H1 (cell line): ENCODE results near the gene SEC14L5. TPM values are rescaled to one million over a fixed set of nuclear protein-coding genes. Genes with fewer than 3 reads are reported as not detected.

ENCODE experiments used
- CTCF ChIA-PET: fragments of 300-600 bp; sonication (Branson Sonifier 250); formaldehyde crosslinking; loops from one replicate; lab custom pipeline; 2021; ENCODE audit not compliant: partially characterized antibody; lab: Charles Lee
- POLR2A ChIA-PET: fragments of 300-600 bp; sonication (Branson Sonifier 250); formaldehyde crosslinking; loops from one replicate; lab custom pipeline; 2021; ENCODE audit warnings: inconsistent platforms; ENCODE audit not compliant: partially characterized antibody; lab: Charles Lee
- DNase-seq, 2 experiments: peaks; one replicate each; pipeline versions ENCODE4 v3.0.0 to v3.0.0-alpha.2; 2010 to 2022; ENCODE audit warnings: low spot score in 2 of 2, low read depth in 1 of 2, mixed read lengths in 1 of 2
- FAIRE-seq: peaks from 2 replicates; lab custom pipeline; 2011; peaks lifted over from hg19 to GRCh38; lab: Jason Lieb, UNC
- H2AFZ ChIP-seq: 2 replicates; pipeline ENCODE4 v1.8.1; 2012; ENCODE audit warnings: low read length, inconsistent platforms
- H2AK5ac ChIP-seq: 2 replicates; pipeline ENCODE4 v1.6.1; 2013; ENCODE audit warnings: low read depth, low read length
- H2BK120ac ChIP-seq: replicated peaks from 2 replicates; pipeline ENCODE3; 2013; ENCODE audit warnings: low read depth, low read length, inconsistent platforms
- H2BK12ac ChIP-seq: 2 replicates; pipeline ENCODE4 v1.6.1; 2013; ENCODE audit warnings: low read depth, low read length
- H2BK15ac ChIP-seq: 2 replicates; pipeline ENCODE4 v1.6.1; 2013; ENCODE audit warnings: low read length
- H2BK20ac ChIP-seq: 2 replicates; pipeline ENCODE4 v1.6.1; 2013; ENCODE audit warnings: low read length
- H2BK5ac ChIP-seq: 2 replicates; pipeline ENCODE4 v1.6.1; 2013; ENCODE audit warnings: low read depth, low read length
- H3K14ac ChIP-seq: 2 replicates; pipeline ENCODE4 v1.6.1; 2013; ENCODE audit warnings: inconsistent platforms; ENCODE audit not compliant: insufficient read length
- H3K18ac ChIP-seq: 2 replicates; pipeline ENCODE4 v1.6.1; 2013; ENCODE audit warnings: low read length; ENCODE audit errors: extremely low read depth
- H3K23ac ChIP-seq: 2 replicates; pipeline ENCODE4 v1.6.1; 2013; ENCODE audit warnings: inconsistent platforms; ENCODE audit not compliant: insufficient read length
- H3K23me2 ChIP-seq: 2 replicates; pipeline ENCODE4 v1.6.1; 2013; ENCODE audit warnings: low read depth, low read length
- H3K27ac ChIP-seq: 2 replicates; pipeline ENCODE4 v1.6.1; 2011; ENCODE audit warnings: low read depth, low read length, inconsistent platforms
- H3K27me3 ChIP-seq, 4 experiments: replicated peaks in 1 of 4; 1 replicate in 1 of 4; 2 replicates in 3 of 4; pipeline versions ENCODE4 v1.6.1 to v1.8.1; 2011 to 2013; ENCODE audit warnings: low read length in 3 of 4, mild to moderate bottlenecking in 3 of 4, inconsistent platforms in 2 of 4, mixed read lengths in 2 of 4, moderate library complexity in 1 of 4; ENCODE audit not compliant: control insufficient read depth in 3 of 4, insufficient read depth in 3 of 4; ENCODE audit errors: extremely low read depth in 1 of 4
- H3K36me3 ChIP-seq, 4 experiments: 2 replicates each; pipeline versions ENCODE4 v1.6.1 to v1.8.1; 2011 to 2013; ENCODE audit warnings: mild to moderate bottlenecking in 4 of 4, low read length in 3 of 4, moderate library complexity in 2 of 4, control low read depth in 1 of 4, inconsistent platforms in 1 of 4; ENCODE audit not compliant: insufficient read depth in 4 of 4, control insufficient read depth in 2 of 4
- H3K4ac ChIP-seq: replicated peaks from 2 replicates; pipeline ENCODE3; 2013; ENCODE audit warnings: low read length, low read depth, mixed read lengths, inconsistent platforms; ENCODE audit not compliant: insufficient read length
- H3K4me1 ChIP-seq, 4 experiments: replicated peaks in 1 of 4; 1 replicate in 1 of 4; 2 replicates in 3 of 4; pipeline versions ENCODE4 v1.6.1 to v1.8.1; 2011 to 2013; ENCODE audit warnings: low read length in 3 of 4, inconsistent platforms in 2 of 4, mixed read lengths in 1 of 4; ENCODE audit not compliant: insufficient read depth in 4 of 4, control insufficient read depth in 3 of 4
- H3K4me2 ChIP-seq, 2 experiments: 2 replicates each; pipeline versions ENCODE4 v1.6.1 to v1.8.1; 2011 to 2013; ENCODE audit warnings: low read depth in 2 of 2, low read length in 2 of 2, control low read depth in 1 of 2, inconsistent platforms in 1 of 2, mild to moderate bottlenecking in 1 of 2; ENCODE audit not compliant: insufficient read depth in 1 of 2
- H3K4me3 ChIP-seq, 4 experiments: fragments of 200-600, 300-600 bp in 1 of 4; sonication (generic), shearing (Covaris generic), sonication (Bioruptor Twin) in 1 of 4; 2 replicates each; pipeline versions ENCODE4 v1.5.1 to v1.8.1; 2011 to 2016; ENCODE audit warnings: low read length in 4 of 4, low read depth in 3 of 4, control low read depth in 2 of 4, inconsistent platforms in 2 of 4, mild to moderate bottlenecking in 2 of 4, mixed read lengths in 1 of 4, moderate library complexity in 1 of 4; ENCODE audit not compliant: insufficient read depth in 2 of 4; ENCODE audit errors: extremely low read depth in 1 of 4
- H3K56ac ChIP-seq: replicated peaks from 2 replicates; pipeline ENCODE3; 2013; ENCODE audit warnings: low read depth, mild to moderate bottlenecking, mixed read lengths, low read length, inconsistent platforms; ENCODE audit not compliant: insufficient read length
- H3K79me1 ChIP-seq: 2 replicates; pipeline ENCODE4 v1.6.1; 2013; ENCODE audit warnings: low read depth, low read length, control low read depth
- H3K79me2 ChIP-seq, 2 experiments: 2 replicates each; pipeline versions ENCODE4 v1.6.1 to v1.8.1; 2012 to 2013; ENCODE audit warnings: low read length in 2 of 2, mild to moderate bottlenecking in 2 of 2, inconsistent platforms in 1 of 2; ENCODE audit not compliant: insufficient read depth in 2 of 2, control insufficient read depth in 1 of 2
- H3K9ac ChIP-seq, 4 experiments: replicated peaks in 1 of 4; 1 replicate in 1 of 4; 2 replicates in 3 of 4; pipeline versions ENCODE4 v1.6.1 to v1.8.1; 2011 to 2013; ENCODE audit warnings: low read depth in 3 of 4, low read length in 3 of 4, control low read depth in 2 of 4, mild to moderate bottlenecking in 2 of 4, moderate library complexity in 2 of 4, inconsistent platforms in 1 of 4; ENCODE audit errors: extremely low read depth in 1 of 4
- H3K9me3 ChIP-seq, 2 experiments: 2 replicates each; pipeline versions ENCODE4 v1.6.1 to v1.8.1; 2012 to 2013; ENCODE audit warnings: mild to moderate bottlenecking in 2 of 2, moderate library complexity in 2 of 2, control low read depth in 1 of 2, inconsistent platforms in 1 of 2, low read depth in 1 of 2, low read length in 1 of 2, mixed read lengths in 1 of 2; ENCODE audit not compliant: insufficient read depth in 2 of 2
- H4K20me1 ChIP-seq, 2 experiments: replicated peaks in 1 of 2; 2 replicates each; pipeline versions ENCODE3 to v1.8.1; 2011 to 2013; ENCODE audit warnings: inconsistent platforms in 2 of 2, low read length in 2 of 2, mild to moderate bottlenecking in 1 of 2; ENCODE audit not compliant: insufficient read depth in 2 of 2, control insufficient read depth in 1 of 2
- H4K5ac ChIP-seq: 2 replicates; pipeline ENCODE4 v1.6.1; 2013; ENCODE audit warnings: low read length, low read depth, mixed read lengths, inconsistent platforms; ENCODE audit not compliant: insufficient read length
- H4K8ac ChIP-seq: 2 replicates; pipeline ENCODE4 v1.8.0; 2013; ENCODE audit warnings: mild to moderate bottlenecking, moderate library complexity, low read length, inconsistent platforms; ENCODE audit not compliant: insufficient read depth; ENCODE audit errors: extremely low read depth
- H4K91ac ChIP-seq: replicated peaks from 2 replicates; pipeline ENCODE3; 2013; ENCODE audit warnings: low read length, mixed read lengths, inconsistent platforms; ENCODE audit not compliant: insufficient read length
- ATF3 ChIP-seq: IDR thresholded peaks from 2 replicates; pipeline ENCODE4 v1.6.1; 2011; ENCODE audit warnings: low read depth, mild to moderate bottlenecking, low read length; ENCODE audit not compliant: insufficient read depth
- BACH1 ChIP-seq: IDR thresholded peaks from 2 replicates; pipeline ENCODE4 v1.6.1; 2012; ENCODE audit warnings: low read length, improper control_type of control experiment
- CBX8 ChIP-seq: fragments of 300-800, 300-1000 bp; sonication (generic); IDR thresholded peaks from 2 replicates; pipeline ENCODE4 v1.7.1; 2016; ENCODE audit warnings: low read depth, low read length, borderline replicate concordance
- E2F6 ChIP-seq: IDR thresholded peaks from 2 replicates; pipeline ENCODE4 v1.6.1; 2012; ENCODE audit warnings: inconsistent platforms
- JUN ChIP-seq: IDR thresholded peaks from 2 replicates; pipeline ENCODE4 v1.6.1; 2011; ENCODE audit warnings: low read depth, mild to moderate bottlenecking, improper control_type of control experiment, low read length
- MAX ChIP-seq: IDR thresholded peaks from 2 replicates; pipeline ENCODE4 v1.6.1; 2012; ENCODE audit warnings: inconsistent platforms
- POU5F1 ChIP-seq: IDR thresholded peaks from 2 replicates; pipeline ENCODE4 v1.6.1; 2011; ENCODE audit warnings: low read depth, mild to moderate bottlenecking, low read length, moderate library complexity
- SRF ChIP-seq: IDR thresholded peaks from 2 replicates; pipeline ENCODE4 v1.6.1; 2011; ENCODE audit warnings: mild to moderate bottlenecking, low read depth, low read length, moderate library complexity
- WGBS, 2 experiments: shearing (Covaris generic) in 1 of 2; methylation state at CpG; one replicate each; pipeline versions ENCODE4 v1.1.6 to v1.1.7; 2013 to 2015; ENCODE audit warnings: low lambda C conversion rate in 2 of 2, mixed read lengths in 2 of 2, inconsistent platforms in 1 of 2, low coverage in 1 of 2, missing lambda C conversion rate in 1 of 2; ENCODE audit not compliant: insufficient replicate concordance in 2 of 2, insufficient coverage in 1 of 2, insufficient read length in 1 of 2; ENCODE audit errors: extremely low coverage in 1 of 2, missing lambda C conversion rate in 1 of 2; 5-methylcytosine and 5-hydroxymethylcytosine counted together
- polyA plus RNA-seq, 7 experiments: library from polyadenylated mRNA; depleted of rRNA in 3 of 7; stranded (reverse) in 5 of 7; unstranded in 2 of 7; fragments of >200 nt in 5 of 7; fragments of 200-250 nt in 2 of 7; gene quantifications; 1 replicate in 5 of 7; 2 replicates in 1 of 7; 4 replicates in 1 of 7; pipeline versions ENCODE4 v1.2.1 to v1.2.3, GENCODE V29; 2011 to 2013; ENCODE audit warnings: missing spikeins in 2 of 7, mixed read lengths in 2 of 7
- total RNA-seq: library from RNA; stranded (reverse); fragmentation: NEBNext Ultra II Directional; extraction: Animal tissue kit (Norgen Biotek cat#: 25700); gene quantifications from 2 replicates; pipeline ENCODE4 v1.2.1, GENCODE V29; 2021

Gene SEC14L5
- total and polyA plus RNA-seq, 2 of the 8 experiments (the other 6 are each of a cell fraction or from before 2014, with no cell fraction given), result 1.9 to 3.0 TPM

- no peaks in the 10 kb centered on the region for H3K36me3 ChIP-seq
- no peak overlapping the region for H2BK12ac ChIP-seq
- H3K4me3 ChIP-seq, result no peak overlapping the region
- no peak overlapping the region for H3K4me2 ChIP-seq
- 91% methylated on average over 5 of the region's 5 CpGs; no CpG with 5 or more reads in 1 of the 2 experiments for whole genome bisulfite sequencing, 2 experiments
- H3K14ac ChIP-seq, result no peak overlapping the region
- H2AFZ ChIP-seq, result no peak overlapping the region
- TF ChIP-seq SRF (no peak), CBX8 (no peak), E2F6 (no peak), JUN (no peak), POU5F1 (no peak), ATF3 (no peak), MAX (no peak), BACH1 (no peak)
- ChIA-PET POLR2A (interaction anchor here (0.9 to 1.2 kb wide), 2 partner anchors 13 to 17 kb away, joined by 3 read pairs; no protein-coding TSS in a partner anchor), CTCF (interaction anchor here (1.4 to 1.9 kb wide), 2 partner anchors 8 to 62 kb away, joined by 4 read pairs; no protein-coding TSS in a partner anchor)
- H4K8ac ChIP-seq, result no peak overlapping the region
- H2BK15ac ChIP-seq, result no peak overlapping the region
- no peaks in the 10 kb centered on the region for H4K20me1 ChIP-seq
- H3K27ac ChIP-seq, result no peak overlapping the region
- no peak overlapping the region for H4K91ac ChIP-seq
- no peak overlapping the region for H2BK5ac ChIP-seq
- no peaks in the 10 kb centered on the region for H3K23me2 ChIP-seq
- no peaks in the 10 kb centered on the region for H3K79me2 ChIP-seq
- H3K18ac ChIP-seq, result no peak overlapping the region
- H3K9ac ChIP-seq, result no peak overlapping the region
- H2BK20ac ChIP-seq, result no peak overlapping the region
- no peaks in the 10 kb centered on the region for H3K79me1 ChIP-seq
- no peak for DNase-seq
- FAIRE-seq, result no peak
- H3K4me1 ChIP-seq, result peaks cover 0 to 2% (median 0%) of the 10 kb centered on the region in 4 experiments; a peak in 1 of 7 replicates
- no peak overlapping the region for H2AK5ac ChIP-seq
- H4K5ac ChIP-seq, result no peak overlapping the region
- H2BK120ac ChIP-seq, result no peak overlapping the region
- no peak overlapping the region for H3K23ac ChIP-seq
- no peaks in the 10 kb centered on the region for H3K27me3 ChIP-seq
- no peaks in the 10 kb centered on the region for H3K9me3 ChIP-seq
- no peak overlapping the region for H3K4ac ChIP-seq
- no peak overlapping the region for H3K56ac ChIP-seq
Observed at GRCh38 chr16:5017678-5017969, 59.5 kb downstream of the SEC14L5 start.
